K562 (cell line): ENCODE data around the gene KAZN. TPM values are rescaled to one million over a fixed set of nuclear protein-coding genes. Genes with fewer than 3 reads are reported as not detected.

Experiments
- ATAC-seq: fragments of 200-7000 bp; cut with Tn5 transposase; 3 replicates; pipeline ENCODE4 v1.9.1; 2020; ENCODE audit warnings: moderate library complexity
- BruUV-seq: library from RNA; stranded (reverse); fragments of 400-500 nt; replicated peaks from 2 replicates; lab custom pipeline; 2021; lab: Mats Ljungman, UMichigan
- CTCF ChIA-PET: fragments of 300-600 bp; formaldehyde crosslinking; extraction: SDS; loops from one replicate; lab custom pipeline; 2021; ENCODE audit warnings: low intra/inter-chr PET ratio; lab: Yijun Ruan, JAX
- POLR2A ChIA-PET: fragments of 300-600, 350-650 bp; sonication (Branson Sonifier 250); formaldehyde crosslinking; extraction: SDS; loops from one replicate; lab custom pipeline; 2021; ENCODE audit warnings: antibody characterized with exemption, inconsistent platforms; lab: Yijun Ruan, JAX
- DNase-seq, 4 experiments: peaks; one replicate each; pipeline versions ENCODE4 v3.0.0 to v3.0.0-alpha.2; 2011 to 2018; ENCODE audit warnings: low spot score in 3 of 4, mixed read lengths in 3 of 4; ENCODE audit errors: extremely low read depth in 1 of 4
- FAIRE-seq: peaks from 2 replicates; lab custom pipeline; 2011; peaks lifted over from hg19 to GRCh38; lab: Jason Lieb, UNC
- H2AFZ ChIP-seq: 2 replicates; pipeline ENCODE4 v1.6.0; 2011; ENCODE audit warnings: low read depth, low read length, control low read depth, inconsistent platforms
- H3K27ac ChIP-seq: fragments of 200-600 bp; 3 replicates; pipeline ENCODE4 v1.8.0; 2011; ENCODE audit warnings: low read depth, mild to moderate bottlenecking, control low read depth, inconsistent platforms, low read length, moderate library complexity, mixed read lengths; ENCODE audit errors: extremely low read depth
- H3K27me3 ChIP-seq, 2 experiments: fragments of 300-600 bp in 1 of 2; 2 replicates in 1 of 2; 3 replicates in 1 of 2; pipeline versions ENCODE4 v1.6.0 to v1.8.0; 2011; ENCODE audit warnings: inconsistent platforms in 2 of 2, low read length in 2 of 2, mild to moderate bottlenecking in 1 of 2, mixed read lengths in 1 of 2, moderate library complexity in 1 of 2; ENCODE audit not compliant: control insufficient read depth in 2 of 2, insufficient read depth in 2 of 2
- H3K36me3 ChIP-seq: fragments of 300-600 bp; 3 replicates; pipeline ENCODE4 v1.8.0; 2011; ENCODE audit warnings: mild to moderate bottlenecking, low read length, inconsistent platforms; ENCODE audit not compliant: control insufficient read depth, insufficient read depth
- H3K4me1 ChIP-seq, 2 experiments: fragments of 200-600 bp in 1 of 2; replicated peaks in 1 of 2; 2 replicates in 1 of 2; 3 replicates in 1 of 2; pipeline versions ENCODE4 v1.5.1 to v1.8.0; 2011; ENCODE audit warnings: inconsistent platforms in 2 of 2, low read length in 2 of 2, mild to moderate bottlenecking in 1 of 2, mixed read lengths in 1 of 2, moderate library complexity in 1 of 2; ENCODE audit not compliant: control insufficient read depth in 2 of 2, insufficient read depth in 2 of 2
- H3K4me2 ChIP-seq: 2 replicates; pipeline ENCODE4 v1.6.1; 2011; ENCODE audit warnings: low read length, control low read depth, inconsistent platforms, mixed read lengths; ENCODE audit not compliant: insufficient read depth
- H3K4me3 ChIP-seq: fragments of 200-600 bp; sonication (generic), shearing (Covaris generic); 2 replicates; pipeline ENCODE4 v1.5.1; 2016; ENCODE audit warnings: control low read depth, inconsistent platforms
- H3K79me2 ChIP-seq: fragments of 200-600 bp; 3 replicates; pipeline ENCODE4 v1.8.0; 2011; ENCODE audit warnings: low read length, inconsistent platforms; ENCODE audit not compliant: control insufficient read depth, insufficient read depth
- H3K9ac ChIP-seq, 2 experiments: 2 replicates each; pipeline versions ENCODE4 v1.6.0 to v1.6.1; 2011; ENCODE audit warnings: low read depth in 2 of 2, low read length in 2 of 2, control low read depth in 1 of 2, inconsistent platforms in 1 of 2, mild to moderate bottlenecking in 1 of 2, mixed read lengths in 1 of 2; ENCODE audit not compliant: insufficient read depth in 1 of 2
- H3K9me1 ChIP-seq: one replicate; pipeline ENCODE4 v1.6.0; 2011; ENCODE audit warnings: inconsistent platforms, mild to moderate bottlenecking, low read length, moderate library complexity; ENCODE audit not compliant: control insufficient read depth, insufficient read depth
- H3K9me3 ChIP-seq: replicated peaks from 2 replicates; pipeline ENCODE4 v1.5.1; 2011; ENCODE audit warnings: low read depth, low read length, inconsistent platforms; ENCODE audit not compliant: control insufficient read depth, insufficient read depth
- H4K20me1 ChIP-seq: replicated peaks from 2 replicates; pipeline ENCODE4 v1.6.1; 2011; ENCODE audit warnings: low read length, inconsistent platforms, mixed read lengths; ENCODE audit not compliant: control insufficient read depth, insufficient read depth
- ARHGAP35 ChIP-seq: fragments of 450-650 bp; IDR thresholded peaks from 2 replicates; pipeline ENCODE4 v1.6.1; 2018; ENCODE audit not compliant: partially characterized antibody
- BACH1 ChIP-seq: fragments of 200-800 bp; sonication (Bioruptor generic); IDR thresholded peaks from 2 replicates; pipeline ENCODE4 v1.6.1; 2016; ENCODE audit warnings: missing genetic modification characterization, missing compliant biosample characterization
- CBX8 ChIP-seq: fragments of 200-600 bp; sonication (generic); IDR thresholded peaks from 2 replicates; pipeline ENCODE4 v1.6.1; 2012; ENCODE audit warnings: borderline replicate concordance, mixed run types, low read depth, mild to moderate bottlenecking, moderate library complexity, mixed read lengths, low read length, control low read depth, inconsistent platforms; ENCODE audit not compliant: poor library complexity, severe bottlenecking; ENCODE audit errors: extremely low read depth
- CCAR2 ChIP-seq: fragments of 200-400 bp; formaldehyde crosslinking; IDR thresholded peaks from 2 replicates; pipeline ENCODE4 v1.6.1; 2017; ENCODE audit warnings: mild to moderate bottlenecking, low read depth, low read length
- FOXK1 ChIP-seq: sonication (generic); formaldehyde crosslinking; IDR thresholded peaks from 2 replicates; pipeline ENCODE4 v1.8.0; 2022; ENCODE audit warnings: missing genetic modification reagents, mild to moderate bottlenecking, borderline replicate concordance
- HNRNPK ChIP-seq: fragments of 200-400 bp; formaldehyde crosslinking; IDR thresholded peaks from one replicate; pipeline ENCODE4 v1.6.1; 2018; ENCODE audit warnings: mild to moderate bottlenecking, low read depth, low read length; ENCODE audit not compliant: poor library complexity, severe bottlenecking
- MCM5 ChIP-seq: fragments of 450-650 bp; IDR thresholded peaks from 2 replicates; pipeline ENCODE4 v1.6.1; 2016; ENCODE audit warnings: low read depth
- MTA2 ChIP-seq: fragments of 450-650 bp; IDR thresholded peaks from 2 replicates; pipeline ENCODE4 v1.6.1; 2016; ENCODE audit warnings: low read depth
- NR2C2 ChIP-seq, 2 experiments: fragments of 200-800 bp in 1 of 2; sonication (Bioruptor generic) in 1 of 2; sonication (generic) in 1 of 2; formaldehyde crosslinking in 1 of 2; IDR thresholded peaks; 2 replicates each; pipeline versions ENCODE4 v1.6.1 to v1.8.0; 2016 to 2022; ENCODE audit warnings: mild to moderate bottlenecking in 1 of 2, missing compliant biosample characterization in 1 of 2, missing genetic modification characterization in 1 of 2, missing genetic modification reagents in 1 of 2
- RCOR1 ChIP-seq, 2 experiments: IDR thresholded peaks; 2 replicates each; pipeline ENCODE4 v1.6.1; 2012; ENCODE audit warnings: low read depth in 2 of 2, low read length in 2 of 2, borderline replicate concordance in 1 of 2, improper control_type of control experiment in 1 of 2
- SAP30 ChIP-seq: fragments of 200-600 bp; sonication (generic); IDR thresholded peaks from 2 replicates; pipeline ENCODE4 v1.6.1; 2012; ENCODE audit warnings: borderline replicate concordance, low read depth, mild to moderate bottlenecking, moderate library complexity, low read length, control low read depth, inconsistent platforms; ENCODE audit not compliant: insufficient read depth, poor library complexity, severe bottlenecking
- WGBS: fragments of 100-300 bp; shearing (Covaris generic); methylation state at CpG from one replicate; pipeline ENCODE4 v1.1.6; 2016; ENCODE audit warnings: low coverage, mixed read lengths; ENCODE audit not compliant: insufficient coverage; ENCODE audit errors: missing lambda C conversion rate; 5-methylcytosine and 5-hydroxymethylcytosine counted together
- in situ Hi-C: fragments of 300-500 bp; cut with MboI; formaldehyde crosslinking; loops from 4 replicates; pipeline ENCODE4 v1.15.0; 2018; ENCODE audit warnings: inconsistent platforms, mixed read lengths
- intact Hi-C: fragments of 100-400 bp; cut with micrococcal nuclease; formaldehyde crosslinking; loops from 2 replicates; pipeline ENCODE4 v1.14.2; 2022
- polyA plus RNA-seq, 8 experiments: library from polyadenylated mRNA; depleted of rRNA in 4 of 8; stranded (reverse) in 5 of 8; unstranded in 3 of 8; fragments of >200 nt; fragmentation: Nextera tagmentation in 2 of 8; fragmentation: Illumina TruSeq in 1 of 8; extraction: Ambion mirVana in 2 of 8; extraction: Trizol in 1 of 8; gene quantifications; 2 replicates each; pipeline versions ENCODE4 v1.2.1 to v1.2.3, GENCODE V29; 2011 to 2014; ENCODE audit warnings: inconsistent platforms in 1 of 8, missing spikeins in 1 of 8
- total RNA-seq, 7 experiments: library from RNA; depleted of rRNA in 6 of 7; stranded (reverse); fragments of >200 nt in 6 of 7; fragmentation: Illumina TruSeq in 2 of 7; extraction: Trizol in 2 of 7; gene quantifications; 2 replicates each; pipeline versions ENCODE4 v1.2.1 to v1.2.3, GENCODE V29; 2011 to 2021; ENCODE audit warnings: low replicate concordance in 1 of 7
- TF ChIP-seq, protein P1 (sequence below), 2 experiments: IDR thresholded peaks; 2 replicates each; pipeline ENCODE4 v1.6.1; 2012; ENCODE audit warnings: improper control_type of control experiment in 2 of 2, low read depth in 2 of 2, low read length in 2 of 2, borderline replicate concordance in 1 of 2
- TF ChIP-seq, protein P2 (sequence below): fragments of 450-650 bp; IDR thresholded peaks from 2 replicates; pipeline ENCODE4 v1.6.1; 2017; ENCODE audit warnings: antibody characterized with exemption

The KAZN gene
- total and polyA plus RNA-seq, 9 of the 15 experiments (the other 6 are each of a cell fraction or from before 2014, with no cell fraction given): 2.1 to 21.6 (median 5.4) TPM

DNA sequence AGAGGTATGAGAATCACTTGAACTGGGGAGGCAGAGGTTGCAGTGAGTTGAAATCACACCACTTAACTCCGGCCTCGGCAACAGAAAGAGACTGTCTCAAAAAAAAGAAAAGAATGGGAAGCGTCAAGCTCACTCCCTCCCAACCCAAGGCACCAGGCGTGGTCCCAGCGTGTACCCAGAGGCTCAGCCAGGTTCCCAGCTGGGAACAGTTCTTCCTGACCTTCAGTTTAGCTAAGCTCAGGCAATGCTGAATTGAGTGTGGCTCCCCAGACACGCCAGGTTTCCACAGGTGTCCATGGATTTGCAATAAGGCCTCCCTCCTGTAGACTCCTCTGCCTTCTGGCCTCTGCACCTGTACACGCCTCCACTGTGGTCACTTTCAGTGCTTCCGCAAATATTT lies 414.3 kb downstream of the KAZN start:
- no TSS peak for BruUV-seq
- CTCF ChIA-PET: no interaction called here
- no peaks in the 10 kb centered on the region for H3K9me3 ChIP-seq

More for the DNA sequence above, 414.3 kb downstream of the KAZN start:
- 0 out of 3 replicates have a peak, but pooled peaks cover 1% of the 10 kb centered on the region for H3K79me2 ChIP-seq
- no peak overlapping the region for H3K27ac ChIP-seq
- intact Hi-C loops (no loop called here), in situ Hi-C loops (no loop called here)
- WGBS: 63% methylated on average over 8 of the region's 8 CpGs
- no peak for ATAC-seq
- H3K9ac ChIP-seq: no peak overlapping the region
- H4K20me1 ChIP-seq: no peaks in the 10 kb centered on the region; the same call in 1 of the 2 replicates
- H3K27me3 ChIP-seq: no peaks in the 10 kb centered on the region
- no peak overlapping the region for H3K4me2 ChIP-seq
- no peak for FAIRE-seq
- no peak overlapping the region for H3K4me3 ChIP-seq
- peaks cover 3 to 4% of the 10 kb centered on the region in 2 experiments; a peak in 3 of 5 replicates for H3K4me1 ChIP-seq
- no peaks in the 10 kb centered on the region for H3K9me1 ChIP-seq
- H2AFZ ChIP-seq: no peak overlapping the region
- H3K36me3 ChIP-seq: no peaks in the 10 kb centered on the region
- POLR2A ChIA-PET: interaction anchor here (0.9 to 1.1 kb wide), 3 partner anchors 9 to 272 kb away, joined by 3 to 4 read pairs (median 4); no protein-coding TSS in a partner anchor
- TF ChIP-seq BACH1 (tag) (no peak), FOXK1 (no peak), RCOR1 (IDR thresholded peaks at IDR 0.05; ENCODE audit: borderline replicate concordance in 1 of 2, low read depth in 2 of 2, low read length in 2 of 2) (no peak), ARHGAP35 (no peak), MTA2 (no peak), CCAR2 (no peak), CBX8 (no peak), MCM5 (no peak), SAP30 (no peak), NR2C2 (CRISPR knock-in tag; IDR thresholded peaks at IDR 0.05) (no peak), NR2C2 (tag; IDR thresholded peaks at IDR 0.05) (no peak), HNRNPK (no peak)
- TF ChIP-seq, protein P1, sequence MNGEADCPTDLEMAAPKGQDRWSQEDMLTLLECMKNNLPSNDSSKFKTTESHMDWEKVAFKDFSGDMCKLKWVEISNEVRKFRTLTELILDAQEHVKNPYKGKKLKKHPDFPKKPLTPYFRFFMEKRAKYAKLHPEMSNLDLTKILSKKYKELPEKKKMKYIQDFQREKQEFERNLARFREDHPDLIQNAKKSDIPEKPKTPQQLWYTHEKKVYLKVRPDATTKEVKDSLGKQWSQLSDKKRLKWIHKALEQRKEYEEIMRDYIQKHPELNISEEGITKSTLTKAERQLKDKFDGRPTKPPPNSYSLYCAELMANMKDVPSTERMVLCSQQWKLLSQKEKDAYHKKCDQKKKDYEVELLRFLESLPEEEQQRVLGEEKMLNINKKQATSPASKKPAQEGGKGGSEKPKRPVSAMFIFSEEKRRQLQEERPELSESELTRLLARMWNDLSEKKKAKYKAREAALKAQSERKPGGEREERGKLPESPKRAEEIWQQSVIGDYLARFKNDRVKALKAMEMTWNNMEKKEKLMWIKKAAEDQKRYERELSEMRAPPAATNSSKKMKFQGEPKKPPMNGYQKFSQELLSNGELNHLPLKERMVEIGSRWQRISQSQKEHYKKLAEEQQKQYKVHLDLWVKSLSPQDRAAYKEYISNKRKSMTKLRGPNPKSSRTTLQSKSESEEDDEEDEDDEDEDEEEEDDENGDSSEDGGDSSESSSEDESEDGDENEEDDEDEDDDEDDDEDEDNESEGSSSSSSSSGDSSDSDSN (IDR thresholded peaks at IDR 0.05; ENCODE audit: borderline replicate concordance in 1 of 2, low read depth in 2 of 2, low read length in 2 of 2): no peak
- TF ChIP-seq, protein P2, sequence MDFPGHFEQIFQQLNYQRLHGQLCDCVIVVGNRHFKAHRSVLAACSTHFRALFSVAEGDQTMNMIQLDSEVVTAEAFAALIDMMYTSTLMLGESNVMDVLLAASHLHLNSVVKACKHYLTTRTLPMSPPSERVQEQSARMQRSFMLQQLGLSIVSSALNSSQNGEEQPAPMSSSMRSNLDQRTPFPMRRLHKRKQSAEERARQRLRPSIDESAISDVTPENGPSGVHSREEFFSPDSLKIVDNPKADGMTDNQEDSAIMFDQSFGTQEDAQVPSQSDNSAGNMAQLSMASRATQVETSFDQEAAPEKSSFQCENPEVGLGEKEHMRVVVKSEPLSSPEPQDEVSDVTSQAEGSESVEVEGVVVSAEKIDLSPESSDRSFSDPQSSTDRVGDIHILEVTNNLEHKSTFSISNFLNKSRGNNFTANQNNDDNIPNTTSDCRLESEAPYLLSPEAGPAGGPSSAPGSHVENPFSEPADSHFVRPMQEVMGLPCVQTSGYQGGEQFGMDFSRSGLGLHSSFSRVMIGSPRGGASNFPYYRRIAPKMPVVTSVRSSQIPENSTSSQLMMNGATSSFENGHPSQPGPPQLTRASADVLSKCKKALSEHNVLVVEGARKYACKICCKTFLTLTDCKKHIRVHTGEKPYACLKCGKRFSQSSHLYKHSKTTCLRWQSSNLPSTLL: no peak
- no peak for DNase-seq
